HG03064 (cell line): ENCODE measurements around the gene CNOT8.
"Not testable (repeated sequence)": the region's sequence is repeated elsewhere in the genome, so short reads cannot be mapped to it uniquely, and the experiment has no call there.

ENCODE experiments used
- ATAC-seq: cut with Tn5 transposase; IDR thresholded peaks from one replicate; pipeline ENCODE4 v1.9.1; 2021; ENCODE audit warnings: low read depth; ENCODE audit not compliant: unreplicated experiment

Gene CNOT8

GRCh38 chr5:154901913-154902312 is 43.5 kb downstream of the CNOT8 start:
- no peak for ATAC-seq

GRCh38 chr5:154905601-154906000 is 47.2 kb downstream of the CNOT8 start:
- not testable (repeated sequence) for ATAC-seq

- ATAC-seq: no peak
These were observed 58.4 kb downstream of the CNOT8 start for GRCh38 chr5:154916874-154917273.

GRCh38 chr5:154917757-154918156 is 59.3 kb downstream of the CNOT8 start:
- no peak for ATAC-seq

DNA sequence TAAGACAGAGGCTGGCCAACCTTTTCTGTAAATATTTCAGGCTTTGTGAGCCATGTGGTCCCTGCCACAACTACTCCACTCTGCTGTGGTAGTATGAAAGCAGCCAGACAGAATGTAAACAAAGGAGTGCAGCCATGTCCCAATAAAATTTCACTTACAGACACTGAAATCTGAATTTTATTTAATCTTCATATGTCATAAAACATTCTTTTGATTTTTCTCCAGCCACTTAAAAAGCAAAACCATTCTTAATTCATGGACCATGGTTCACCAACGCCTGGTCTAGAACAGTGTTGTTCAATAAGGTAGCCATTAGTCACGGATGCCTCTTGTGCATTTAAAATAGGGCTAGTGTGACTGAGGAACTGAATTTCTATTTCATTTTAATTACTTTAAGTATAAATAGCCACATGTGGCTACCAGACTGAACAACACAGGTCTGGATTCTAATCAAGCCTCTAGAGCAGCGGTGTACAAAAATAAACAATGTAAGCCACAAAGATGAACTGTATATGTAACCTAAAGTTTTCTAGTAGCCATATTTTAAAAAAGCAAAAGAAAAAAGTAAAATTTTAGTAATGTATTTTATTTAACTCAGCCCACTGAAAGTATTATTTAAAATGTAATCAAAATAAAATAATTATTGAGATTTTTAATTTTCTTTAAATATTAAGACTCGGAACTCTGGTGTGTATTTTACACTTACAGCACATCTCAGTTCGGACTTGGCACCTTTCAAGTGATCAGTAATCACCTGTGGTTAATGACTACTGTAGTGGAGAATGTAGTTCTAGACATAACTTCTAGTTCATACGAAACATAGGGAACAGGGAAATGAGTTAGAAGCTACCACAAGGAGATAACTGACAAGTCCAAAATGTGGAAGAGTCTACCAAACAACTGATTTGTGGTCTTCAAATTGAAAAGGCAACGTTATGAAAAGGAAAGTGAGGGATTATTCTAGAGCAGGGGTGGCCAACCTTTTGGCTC is 65.3 kb downstream of the CNOT8 start:
- no peak for ATAC-seq
